K562 (cell line): Measurements from ENCODE around the gene POU2F1. TPM values are rescaled to one million over a fixed set of nuclear protein-coding genes. Genes with fewer than 3 reads are reported as not detected.

Experiments used
- ATAC-seq: fragments of 200-7000 bp; cut with Tn5 transposase; 3 replicates; pipeline ENCODE4 v1.9.1; 2020; ENCODE audit warnings: moderate library complexity
- BruUV-seq: library from RNA; stranded (reverse); fragments of 400-500 nt; replicated peaks from 2 replicates; lab custom pipeline; 2021; lab: Mats Ljungman, UMichigan
- CTCF ChIA-PET: fragments of 300-600 bp; formaldehyde crosslinking; extraction: SDS; loops from one replicate; lab custom pipeline; 2021; ENCODE audit warnings: low intra/inter-chr PET ratio; lab: Yijun Ruan, JAX
- POLR2A ChIA-PET: fragments of 300-600, 350-650 bp; sonication (Branson Sonifier 250); formaldehyde crosslinking; extraction: SDS; loops from one replicate; lab custom pipeline; 2021; ENCODE audit warnings: antibody characterized with exemption, inconsistent platforms; lab: Yijun Ruan, JAX
- DNase-seq, 4 experiments: peaks; one replicate each; pipeline versions ENCODE4 v3.0.0 to v3.0.0-alpha.2; 2011 to 2018; ENCODE audit warnings: low spot score in 3 of 4, mixed read lengths in 3 of 4; ENCODE audit errors: extremely low read depth in 1 of 4
- FAIRE-seq: peaks from 2 replicates; lab custom pipeline; 2011; peaks lifted over from hg19 to GRCh38; lab: Jason Lieb, UNC
- H2AFZ ChIP-seq: 2 replicates; pipeline ENCODE4 v1.6.0; 2011; ENCODE audit warnings: low read depth, low read length, control low read depth, inconsistent platforms
- H3K27ac ChIP-seq: fragments of 200-600 bp; 3 replicates; pipeline ENCODE4 v1.8.0; 2011; ENCODE audit warnings: low read depth, mild to moderate bottlenecking, control low read depth, inconsistent platforms, low read length, moderate library complexity, mixed read lengths; ENCODE audit errors: extremely low read depth
- H3K27me3 ChIP-seq, 2 experiments: fragments of 300-600 bp in 1 of 2; 2 replicates in 1 of 2; 3 replicates in 1 of 2; pipeline versions ENCODE4 v1.6.0 to v1.8.0; 2011; ENCODE audit warnings: inconsistent platforms in 2 of 2, low read length in 2 of 2, mild to moderate bottlenecking in 1 of 2, mixed read lengths in 1 of 2, moderate library complexity in 1 of 2; ENCODE audit not compliant: control insufficient read depth in 2 of 2, insufficient read depth in 2 of 2
- H3K36me3 ChIP-seq: fragments of 300-600 bp; 3 replicates; pipeline ENCODE4 v1.8.0; 2011; ENCODE audit warnings: mild to moderate bottlenecking, low read length, inconsistent platforms; ENCODE audit not compliant: control insufficient read depth, insufficient read depth
- H3K4me1 ChIP-seq, 2 experiments: fragments of 200-600 bp in 1 of 2; replicated peaks in 1 of 2; 2 replicates in 1 of 2; 3 replicates in 1 of 2; pipeline versions ENCODE4 v1.5.1 to v1.8.0; 2011; ENCODE audit warnings: inconsistent platforms in 2 of 2, low read length in 2 of 2, mild to moderate bottlenecking in 1 of 2, mixed read lengths in 1 of 2, moderate library complexity in 1 of 2; ENCODE audit not compliant: control insufficient read depth in 2 of 2, insufficient read depth in 2 of 2
- H3K4me2 ChIP-seq: 2 replicates; pipeline ENCODE4 v1.6.1; 2011; ENCODE audit warnings: low read length, control low read depth, inconsistent platforms, mixed read lengths; ENCODE audit not compliant: insufficient read depth
- H3K4me3 ChIP-seq: fragments of 200-600 bp; sonication (generic), shearing (Covaris generic); 2 replicates; pipeline ENCODE4 v1.5.1; 2016; ENCODE audit warnings: control low read depth, inconsistent platforms
- H3K79me2 ChIP-seq: fragments of 200-600 bp; 3 replicates; pipeline ENCODE4 v1.8.0; 2011; ENCODE audit warnings: low read length, inconsistent platforms; ENCODE audit not compliant: control insufficient read depth, insufficient read depth
- H3K9ac ChIP-seq, 2 experiments: 2 replicates each; pipeline versions ENCODE4 v1.6.0 to v1.6.1; 2011; ENCODE audit warnings: low read depth in 2 of 2, low read length in 2 of 2, control low read depth in 1 of 2, inconsistent platforms in 1 of 2, mild to moderate bottlenecking in 1 of 2, mixed read lengths in 1 of 2; ENCODE audit not compliant: insufficient read depth in 1 of 2
- H3K9me1 ChIP-seq: one replicate; pipeline ENCODE4 v1.6.0; 2011; ENCODE audit warnings: inconsistent platforms, mild to moderate bottlenecking, low read length, moderate library complexity; ENCODE audit not compliant: control insufficient read depth, insufficient read depth
- H3K9me3 ChIP-seq: replicated peaks from 2 replicates; pipeline ENCODE4 v1.5.1; 2011; ENCODE audit warnings: low read depth, low read length, inconsistent platforms; ENCODE audit not compliant: control insufficient read depth, insufficient read depth
- H4K20me1 ChIP-seq: replicated peaks from 2 replicates; pipeline ENCODE4 v1.6.1; 2011; ENCODE audit warnings: low read length, inconsistent platforms, mixed read lengths; ENCODE audit not compliant: control insufficient read depth, insufficient read depth
- CXXC5 ChIP-seq: fragments of 250-450 bp; sonication (Bioruptor Pico); IDR thresholded peaks from 2 replicates; pipeline ENCODE4 v1.8.0; 2022; ENCODE audit warnings: inconsistent platforms, mild to moderate bottlenecking, moderate library complexity
- EHMT2 ChIP-seq: fragments of 450-650 bp; IDR thresholded peaks from 2 replicates; pipeline ENCODE4 v1.6.1; 2018; ENCODE audit warnings: antibody characterized with exemption
- NFE2L1 ChIP-seq: fragments of 450-650 bp; IDR thresholded peaks from 2 replicates; pipeline ENCODE4 v1.6.1; 2016; ENCODE audit warnings: missing genetic modification characterization, low read depth, mild to moderate bottlenecking, missing compliant biosample characterization, moderate library complexity, borderline replicate concordance
- RBM14 ChIP-seq: fragments of 200-400 bp; formaldehyde crosslinking; IDR thresholded peaks from 2 replicates; pipeline ENCODE4 v1.6.1; 2018; ENCODE audit warnings: low read depth, mild to moderate bottlenecking, low read length, moderate library complexity, borderline replicate concordance; ENCODE audit not compliant: insufficient read depth
- RNF219 ChIP-seq: fragments of 250-450 bp; sonication (Bioruptor Pico); IDR thresholded peaks from 2 replicates; pipeline ENCODE4 v1.5.0; 2022; ENCODE audit warnings: mild to moderate bottlenecking
- SUPT5H ChIP-seq: fragments of 450-650 bp; IDR thresholded peaks from 2 replicates; pipeline ENCODE4 v1.6.1; 2016
- THRA ChIP-seq: fragments of 450-650 bp; IDR thresholded peaks from 2 replicates; pipeline ENCODE4 v1.6.1; 2017; ENCODE audit warnings: mild to moderate bottlenecking, moderate library complexity
- USF1 ChIP-seq: sonication (generic); formaldehyde crosslinking; IDR thresholded peaks from 2 replicates; pipeline ENCODE4 v1.9.0; 2022; ENCODE audit warnings: mild to moderate bottlenecking, missing genetic modification reagents
- ZBTB34 ChIP-seq: fragments of 250-450 bp; sonication (Bioruptor Pico); IDR thresholded peaks from 2 replicates; pipeline ENCODE4 v1.8.0; 2021; ENCODE audit warnings: mild to moderate bottlenecking, moderate library complexity
- WGBS: fragments of 100-300 bp; shearing (Covaris generic); methylation state at CpG from one replicate; pipeline ENCODE4 v1.1.6; 2016; ENCODE audit warnings: low coverage, mixed read lengths; ENCODE audit not compliant: insufficient coverage; ENCODE audit errors: missing lambda C conversion rate; 5-methylcytosine and 5-hydroxymethylcytosine counted together
- in situ Hi-C: fragments of 300-500 bp; cut with MboI; formaldehyde crosslinking; loops from 4 replicates; pipeline ENCODE4 v1.15.0; 2018; ENCODE audit warnings: inconsistent platforms, mixed read lengths
- intact Hi-C: fragments of 100-400 bp; cut with micrococcal nuclease; formaldehyde crosslinking; loops from 2 replicates; pipeline ENCODE4 v1.14.2; 2022
- polyA plus RNA-seq, 8 experiments: library from polyadenylated mRNA; depleted of rRNA in 4 of 8; stranded (reverse) in 5 of 8; unstranded in 3 of 8; fragments of >200 nt; fragmentation: Nextera tagmentation in 2 of 8; fragmentation: Illumina TruSeq in 1 of 8; extraction: Ambion mirVana in 2 of 8; extraction: Trizol in 1 of 8; gene quantifications; 2 replicates each; pipeline versions ENCODE4 v1.2.1 to v1.2.3, GENCODE V29; 2011 to 2014; ENCODE audit warnings: inconsistent platforms in 1 of 8, missing spikeins in 1 of 8
- total RNA-seq, 7 experiments: library from RNA; depleted of rRNA in 6 of 7; stranded (reverse); fragments of >200 nt in 6 of 7; fragmentation: Illumina TruSeq in 2 of 7; extraction: Trizol in 2 of 7; gene quantifications; 2 replicates each; pipeline versions ENCODE4 v1.2.1 to v1.2.3, GENCODE V29; 2011 to 2021; ENCODE audit warnings: low replicate concordance in 1 of 7

Gene POU2F1
- total and polyA plus RNA-seq, 9 of the 15 experiments (the other 6 are each of a cell fraction or from before 2014, with no cell fraction given): 2.6 to 22.3 (median 8.8) TPM

GRCh38 chr1:167440345-167440744 is 219.7 kb downstream of the POU2F1 start:
- FAIRE-seq (no peak), DNase-seq (no peak), ATAC-seq (no peak)
- no peak overlapping the region for H3K9ac ChIP-seq
- H3K27me3 ChIP-seq: peaks cover 2 to 24% of the 10 kb centered on the region in 2 experiments; a peak in 3 of 5 replicates
- no peak overlapping the region for H3K4me2 ChIP-seq
- no peaks in the 10 kb centered on the region for H3K9me3 ChIP-seq
- in situ Hi-C loops (loop anchor here (5.0 to 10.0 kb wide), 2 partner anchors 173 to 556 kb away; no protein-coding TSS in a partner anchor), intact Hi-C loops (loop anchor here (5.0 to 10.0 kb wide), 2 partner anchors 218 to 244 kb away; partner anchors contain the start of gene POU2F1)
- no peaks in the 10 kb centered on the region for H4K20me1 ChIP-seq
- WGBS: 8% methylated on average over 4 of the region's 4 CpGs
- no peak overlapping the region for H2AFZ ChIP-seq
- no peaks in the 10 kb centered on the region for H3K36me3 ChIP-seq
- peaks cover 4% of the 10 kb centered on the region for H3K9me1 ChIP-seq
- no peak overlapping the region for H3K4me3 ChIP-seq
- H3K79me2 ChIP-seq: no peaks in the 10 kb centered on the region
- ChIA-PET POLR2A (interaction anchor here (0.5 to 0.8 kb wide), 2 partner anchors 13 to 19 kb away, joined by 4 to 6 read pairs; no protein-coding TSS in a partner anchor), CTCF (interaction anchor here (2.8 kb wide), 1 partner anchor 39 kb away, joined by 19 read pairs; no protein-coding TSS in a partner anchor)
- no peak overlapping the region for H3K27ac ChIP-seq
- H3K4me1 ChIP-seq: peaks cover 0 to 13% of the 10 kb centered on the region in 2 experiments; a peak in 2 of 5 replicates
- BruUV-seq: no TSS peak
- TF ChIP-seq RBM14 (no peak), SUPT5H (no peak), USF1 (no peak), CXXC5 (no peak), NFE2L1 (tag) (no peak), EHMT2 (no peak), RNF219 (CRISPR knock-in tag) (no peak), THRA (no peak), ZBTB34 (CRISPR knock-in tag) (no peak)
